Forelimb muscle (tissue), 1 donor: ENCODE results near the gene VAC14. TPM values are rescaled to one million over a fixed set of nuclear protein-coding genes. Genes with fewer than 3 reads are reported as not detected.
"Not testable (repeated sequence)": the region's sequence is repeated elsewhere in the genome, so short reads cannot be mapped to it uniquely, and the experiment has no call there.

Experiments used
- DNase-seq: peaks from one replicate; pipeline ENCODE4 v3.0.0-alpha.2; 2013; ENCODE audit warnings: low read depth
- polyA plus RNA-seq: library from polyadenylated mRNA; unstranded; fragments of 120-200 nt; gene quantifications from one replicate; pipeline ENCODE4 v1.2.1, GENCODE V29; 2013; ENCODE audit not compliant: insufficient read length

VAC14 gene
- polyA plus RNA-seq, 1 donor, result 16.4 TPM

GRCh38 chr16:70744366-70744765 is 56.6 kb downstream of the VAC14 start:
- no peak for DNase-seq

- DNase-seq, result no peak
Measured at GRCh38 chr16:70743791-70744190, 57.2 kb downstream of the VAC14 start.

GRCh38 chr16:70742967-70743366 is 58.0 kb downstream of the VAC14 start:
- DNase-seq, result not testable (repeated sequence)

GRCh38 chr16:70741783-70742125 is 59.2 kb downstream of the VAC14 start:
- DNase-seq, result no peak

- no peak for DNase-seq
Measured at GRCh38 chr16:70740914-70741782, 59.8 kb downstream of the VAC14 start.

GRCh38 chr16:70740174-70740913 is 60.6 kb downstream of the VAC14 start:
- DNase-seq, result no peak

GRCh38 chr16:70739389-70739788 is 61.6 kb downstream of the VAC14 start:
- no peak for DNase-seq

GRCh38 chr16:70738083-70738977 is 62.6 kb downstream of the VAC14 start:
- no peak for DNase-seq

- peak; percentile 87 for DNase-seq
Measured at GRCh38 chr16:70737377-70738082, 63.4 kb downstream of the VAC14 start.

GRCh38 chr16:70736465-70737376 is 64.2 kb downstream of the VAC14 start:
- no peak for DNase-seq

GRCh38 chr16:70735141-70735979 is 65.6 kb downstream of the VAC14 start:
- DNase-seq, result no peak

- no peak for DNase-seq
Measured at GRCh38 chr16:70734522-70735095, 66.3 kb downstream of the VAC14 start.

GRCh38 chr16:70730944-70731343 is 70.0 kb downstream of the VAC14 start:
- no peak for DNase-seq

GRCh38 chr16:70730031-70730430 is 70.9 kb downstream of the VAC14 start:
- no peak for DNase-seq

- no peak for DNase-seq
Measured at GRCh38 chr16:70729292-70729691, 71.7 kb downstream of the VAC14 start.

- DNase-seq, result no peak
Measured at GRCh38 chr16:70728150-70728549, 72.8 kb downstream of the VAC14 start.

- peak; percentile 88 for DNase-seq
Measured at GRCh38 chr16:70726892-70727361, 74.0 kb downstream of the VAC14 start.

GRCh38 chr16:70725912-70726828 is 74.8 kb downstream of the VAC14 start:
- no peak for DNase-seq
